Lung (tissue), 12 donors: ENCODE data around the gene TF. TPM values are rescaled to one million over a fixed set of nuclear protein-coding genes. Genes with fewer than 3 reads are reported as not detected.

ENCODE experiments used
- ATAC-seq: fragments of 200-7000 bp; cut with Tn5 transposase; one replicate; pipeline ENCODE4 v1.9.1; 2020; ENCODE audit warnings: moderate number of reproducible peaks; ENCODE audit not compliant: insufficient read depth, low FRiP score
- DNase-seq, 3 donors: peaks; one replicate each; pipeline ENCODE4 v3.0.0-alpha.2; 2013 to 2017
- H3K27ac ChIP-seq, 2 donors: one replicate each; pipeline ENCODE4 v1.5.1; 2013; ENCODE audit warnings: mild to moderate bottlenecking in 2 of 2, moderate library complexity in 2 of 2, control low read depth in 1 of 2, inconsistent platforms in 1 of 2, low read depth in 1 of 2, low read length in 1 of 2
- H3K27me3 ChIP-seq, 3 donors: one replicate each; pipeline ENCODE4 v1.5.1; 2013; ENCODE audit warnings: low read length in 2 of 3; ENCODE audit not compliant: control insufficient read depth in 3 of 3, insufficient read depth in 3 of 3
- H3K36me3 ChIP-seq, 4 donors: one replicate each; pipeline ENCODE4 v1.5.1; 2013; ENCODE audit warnings: low read length in 4 of 4, mild to moderate bottlenecking in 1 of 4, moderate library complexity in 1 of 4; ENCODE audit not compliant: control insufficient read depth in 4 of 4, insufficient read depth in 4 of 4
- H3K4me1 ChIP-seq, 5 donors: one replicate each; pipeline ENCODE4 v1.5.1; 2013; ENCODE audit warnings: low read length in 5 of 5, mild to moderate bottlenecking in 2 of 5, moderate library complexity in 1 of 5; ENCODE audit not compliant: control insufficient read depth in 5 of 5, insufficient read depth in 5 of 5
- H3K4me3 ChIP-seq: one replicate; pipeline ENCODE4 v1.5.1; 2013; ENCODE audit warnings: mild to moderate bottlenecking, control low read depth, moderate library complexity
- H3K9ac ChIP-seq, 2 donors: one replicate each; pipeline ENCODE4 v1.5.1; 2013; ENCODE audit warnings: low read length in 2 of 2, control low read depth in 1 of 2; ENCODE audit not compliant: insufficient read depth in 1 of 2
- H3K9me3 ChIP-seq, 4 donors: one replicate each; pipeline ENCODE4 v1.5.1; 2013; ENCODE audit warnings: low read length in 3 of 4, mild to moderate bottlenecking in 1 of 4, moderate library complexity in 1 of 4; ENCODE audit not compliant: control insufficient read depth in 4 of 4, insufficient read depth in 3 of 4
- CTCF ChIP-seq: IDR thresholded peaks from 2 replicates; pipeline ENCODE4 v1.5.1; 2012; ENCODE audit warnings: mild to moderate bottlenecking; ENCODE audit errors: control extremely low read depth, extremely low read depth
- WGBS, 2 donors: extraction: QIAGEN DNeasy Blood & Tissue Kit; methylation state at CpG; one replicate each; pipeline ENCODE4 v1.1.7; 2013; 5-methylcytosine and 5-hydroxymethylcytosine counted together
- polyA plus RNA-seq, 2 donors: library from polyadenylated mRNA; stranded (reverse); fragments of 200-250 nt; gene quantifications; one replicate each; pipeline ENCODE4 v1.2.1, GENCODE V29; 2013
- total RNA-seq, 2 donors: library from RNA; depleted of rRNA in 1 of 2; stranded (reverse); fragments of >200 nt in 1 of 2; gene quantifications; one replicate each; pipeline ENCODE4 v1.2.1, GENCODE V29; 2014 to 2021
- donor health status: control.
- donor health status: control.
- donor health status: Bipolar disorder and iron deficiency.
- donor health status: healthy.
- donor health status: DM: yes; HTN: yes; CAD: no.

The TF gene
- total and polyA plus RNA-seq, 4 donors: 0.59 to 36.1 (median 15.7) TPM

GRCh38 chr3:133747373-133747772 lies 1.2 kb downstream of the TF start:
- ATAC-seq (no peak), DNase-seq (no peak)
- H3K9ac ChIP-seq: no peak overlapping the region
- WGBS, 2 donors: 95 to 100% methylated on average over 1 of the region's 1 CpG
- TF ChIP-seq CTCF: no peak
- H3K4me1 ChIP-seq: peaks cover 0 to 22% (median 0%) of the 10 kb centered on the region in 5 donors
- peaks cover 0 to 9% (median 0%) of the 10 kb centered on the region in 4 donors for H3K9me3 ChIP-seq
- no peak overlapping the region for H3K4me3 ChIP-seq
- peaks cover 0 to 26% (median 20%) of the 10 kb centered on the region in 3 donors for H3K27me3 ChIP-seq
- H3K36me3 ChIP-seq: no peaks in the 10 kb centered on the region
- H3K27ac ChIP-seq: no peak overlapping the region

- 94 to 97% methylated on average over 12 of the region's 12 CpGs for WGBS, 2 donors
- H3K4me3 ChIP-seq: no peak overlapping the region
- H3K27me3 ChIP-seq: peaks cover 0 to 26% (median 20%) of the 10 kb centered on the region in 3 donors
- no peak for TF ChIP-seq CTCF
- DNase-seq: no peak
- H3K36me3 ChIP-seq: no peaks in the 10 kb centered on the region
- H3K9ac ChIP-seq: no peak overlapping the region
- H3K27ac ChIP-seq: no peak overlapping the region
- H3K4me1 ChIP-seq: peaks cover 0 to 15% (median 0%) of the 10 kb centered on the region in 5 donors
- peaks cover 0 to 8% (median 0%) of the 10 kb centered on the region in 4 donors for H3K9me3 ChIP-seq
- ATAC-seq: no peak
These were observed 1.9 kb downstream of the TF start for GRCh38 chr3:133747907-133748639.

GRCh38 chr3:133749427-133750258 lies 3.5 kb downstream of the TF start:
- no peak for DNase-seq
- Histone ChIP-seq H3K27me3 (peaks cover 0 to 22% (median 19%) of the 10 kb centered on the region in 3 donors), H3K27ac (no peak overlapping the region), H3K9ac (no peak overlapping the region), H3K4me1 (peaks cover 0 to 12% (median 0%) of the 10 kb centered on the region in 5 donors), H3K4me3 (no peak overlapping the region), H3K9me3 (peaks cover 0 to 8% (median 0%) of the 10 kb centered on the region in 4 donors), H3K36me3 (no peaks in the 10 kb centered on the region)
- TF ChIP-seq CTCF: no peak
- WGBS, 2 donors: 84 to 88% methylated on average over 6 of the region's 6 CpGs
- no peak for ATAC-seq
